KMS-11 (cell line): Measurements from ENCODE around the gene FAM124B.

Experiments used
- H2AFZ ChIP-seq: fragments of 200-600 bp; sonication (generic); 2 replicates; pipeline ENCODE4 v1.6.1; 2016; ENCODE audit warnings: antibody characterized with exemption, mixed run types, low read depth
- H3K27ac ChIP-seq: fragments of 200-600 bp; sonication (generic); 2 replicates; pipeline ENCODE4 v1.6.1; 2016; ENCODE audit warnings: mild to moderate bottlenecking, mixed run types
- H3K27me3 ChIP-seq: fragments of 200-600 bp; sonication (generic); 2 replicates; pipeline ENCODE4 v1.6.1; 2017; ENCODE audit warnings: mild to moderate bottlenecking, low read depth, mixed run types, moderate library complexity; ENCODE audit not compliant: insufficient read depth
- H3K36me3 ChIP-seq: fragments of 200-600 bp; sonication (generic); 2 replicates; pipeline ENCODE4 v1.6.1; 2017; ENCODE audit warnings: mild to moderate bottlenecking, mixed run types; ENCODE audit not compliant: insufficient read depth
- H3K4me1 ChIP-seq: fragments of 200-600 bp; sonication (generic); 2 replicates; pipeline ENCODE4 v1.6.1; 2016; ENCODE audit warnings: mild to moderate bottlenecking, low read depth, mixed run types; ENCODE audit not compliant: poor library complexity, severe bottlenecking
- H3K4me2 ChIP-seq: fragments of 200-600 bp; sonication (generic); 2 replicates; pipeline ENCODE4 v1.7.0; 2016; ENCODE audit warnings: mild to moderate bottlenecking, mixed run types
- H3K4me3 ChIP-seq: fragments of 200-600 bp; sonication (generic); IDR thresholded peaks from 2 replicates; pipeline ENCODE4 v1.6.1; 2017; ENCODE audit warnings: low read depth, low read length, mixed read lengths; ENCODE audit not compliant: insufficient read depth
- H3K79me2 ChIP-seq: fragments of 200-600 bp; sonication (generic); 2 replicates; pipeline ENCODE4 v1.6.1; 2016; ENCODE audit warnings: low read depth, mixed run types; ENCODE audit not compliant: insufficient read depth
- H3K9ac ChIP-seq: fragments of 200-600 bp; sonication (generic); 2 replicates; pipeline ENCODE4 v1.6.1; 2016; ENCODE audit warnings: mild to moderate bottlenecking, mixed run types
- H4K20me1 ChIP-seq: fragments of 200-600 bp; sonication (generic); 2 replicates; pipeline ENCODE4 v1.6.1; 2016; ENCODE audit warnings: mild to moderate bottlenecking, mixed run types; ENCODE audit not compliant: insufficient read depth
- CTCF ChIP-seq: fragments of 200-600 bp; sonication (generic); conservative IDR thresholded peaks from 2 replicates; pipeline ENCODE4 v1.6.1; 2017; ENCODE audit warnings: low read depth, mild to moderate bottlenecking, antibody characterized with exemption, low read length, moderate library complexity, mixed read lengths

The FAM124B gene

GRCh38 chr2:224333726-224334482 is 68.0 kb downstream of the FAM124B start:
- TF ChIP-seq CTCF, result no peak
- no peak overlapping the region for H3K27ac ChIP-seq
- no peak overlapping the region for H3K4me3 ChIP-seq

GRCh38 chr2:224331698-224332097 is 70.2 kb downstream of the FAM124B start:
- TF ChIP-seq CTCF, result no peak
- Histone ChIP-seq H3K4me2 (no peak overlapping the region), H3K79me2 (no peaks in the 10 kb centered on the region), H3K27me3 (no peaks in the 10 kb centered on the region), H3K4me3 (no peak overlapping the region), H3K36me3 (no peaks in the 10 kb centered on the region), H2AFZ (no peak overlapping the region), H4K20me1 (no peaks in the 10 kb centered on the region), H3K27ac (no peak overlapping the region), H3K9ac (no peak overlapping the region), H3K4me1 (no peaks in the 10 kb centered on the region)

More at GRCh38 chr2:224333726-224334482, 68.0 kb downstream of the FAM124B start:
- Histone ChIP-seq H3K9ac (no peak overlapping the region), H3K36me3 (no peaks in the 10 kb centered on the region), H3K27me3 (no peaks in the 10 kb centered on the region), H3K4me2 (no peak overlapping the region), H3K79me2 (no peaks in the 10 kb centered on the region), H3K4me1 (no peaks in the 10 kb centered on the region), H4K20me1 (no peaks in the 10 kb centered on the region), H2AFZ (no peak overlapping the region)

GRCh38 chr2:224328798-224329197 is 73.1 kb downstream of the FAM124B start:
- H3K36me3 ChIP-seq, result no peaks in the 10 kb centered on the region
- H3K9ac ChIP-seq, result no peak overlapping the region
- no peaks in the 10 kb centered on the region for H4K20me1 ChIP-seq
- no peak overlapping the region for H2AFZ ChIP-seq
- H3K4me1 ChIP-seq, result no peaks in the 10 kb centered on the region
- H3K4me2 ChIP-seq, result no peak overlapping the region
- H3K4me3 ChIP-seq, result no peak overlapping the region
- no peak overlapping the region for H3K27ac ChIP-seq
- no peaks in the 10 kb centered on the region for H3K27me3 ChIP-seq
- no peaks in the 10 kb centered on the region for H3K79me2 ChIP-seq
- TF ChIP-seq CTCF, result no peak
